Keratinocyte (primary cell): Measurements from ENCODE around the gene SOX30. TPM values are rescaled to one million over a fixed set of nuclear protein-coding genes. Genes with fewer than 3 reads are reported as not detected.

Experiments used
- DNase-seq: peaks from one replicate; pipeline ENCODE4 v3.0.0-alpha.2; 2011; ENCODE audit warnings: low read depth, missing footprints, low spot score
- FAIRE-seq: peaks from 2 replicates; lab custom pipeline; 2011; peaks lifted over from hg19 to GRCh38; lab: Jason Lieb, UNC
- H2AFZ ChIP-seq: 2 replicates; pipeline ENCODE4 v1.6.0; 2012; ENCODE audit warnings: low read length, control low read depth, inconsistent platforms; ENCODE audit not compliant: control insufficient read depth
- H3K27ac ChIP-seq: 2 replicates; pipeline ENCODE4 v1.5.1; 2011; ENCODE audit warnings: low read length; ENCODE audit not compliant: control insufficient read depth, insufficient read depth
- H3K27me3 ChIP-seq: 3 replicates; pipeline ENCODE4 v1.6.0; 2011; ENCODE audit warnings: low read length; ENCODE audit not compliant: control insufficient read depth, insufficient read depth; ENCODE audit errors: extremely low read depth
- H3K36me3 ChIP-seq, 2 experiments: 2 replicates in 1 of 2; 3 replicates in 1 of 2; pipeline ENCODE4 v1.5.1; 2011; ENCODE audit warnings: low read length in 2 of 2, mild to moderate bottlenecking in 1 of 2; ENCODE audit not compliant: control insufficient read depth in 2 of 2, insufficient read depth in 2 of 2; ENCODE audit errors: extremely low read depth in 1 of 2
- H3K4me1 ChIP-seq: 3 replicates; pipeline ENCODE4 v1.5.1; 2011; ENCODE audit warnings: low read length; ENCODE audit not compliant: control insufficient read depth, insufficient read depth; ENCODE audit errors: extremely low read depth
- H3K4me2 ChIP-seq: 3 replicates; pipeline ENCODE4 v1.6.0; 2011; ENCODE audit warnings: low read depth, low read length; ENCODE audit not compliant: control insufficient read depth, insufficient read depth; ENCODE audit errors: extremely low read depth
- H3K4me3 ChIP-seq, 3 experiments: fragments of 200-600 bp in 1 of 3; sonication (generic) in 1 of 3; 2 replicates in 2 of 3; 3 replicates in 1 of 3; pipeline ENCODE4 v1.5.1; 2011 to 2016; ENCODE audit warnings: low read length in 3 of 3, mild to moderate bottlenecking in 3 of 3, control low read depth in 2 of 3, inconsistent platforms in 1 of 3, low read depth in 1 of 3, mixed read lengths in 1 of 3, mixed run types in 1 of 3, moderate library complexity in 1 of 3; ENCODE audit not compliant: control insufficient read depth in 2 of 3, insufficient read depth in 2 of 3; ENCODE audit errors: extremely low read depth in 1 of 3
- H3K79me2 ChIP-seq: 2 replicates; pipeline ENCODE4 v1.6.0; 2012; ENCODE audit warnings: low read length; ENCODE audit not compliant: control insufficient read depth, insufficient read depth
- H3K9ac ChIP-seq: 3 replicates; pipeline ENCODE4 v1.6.0; 2011; ENCODE audit warnings: low read length; ENCODE audit not compliant: control insufficient read depth, insufficient read depth; ENCODE audit errors: extremely low read depth
- H3K9me1 ChIP-seq: 3 replicates; pipeline ENCODE4 v1.6.0; 2011; ENCODE audit warnings: low read length; ENCODE audit not compliant: control insufficient read depth, insufficient read depth; ENCODE audit errors: extremely low read depth
- H3K9me3 ChIP-seq: 2 replicates; pipeline ENCODE4 v1.5.1; 2012; ENCODE audit warnings: low read depth, low read length; ENCODE audit not compliant: control insufficient read depth
- H4K20me1 ChIP-seq: 3 replicates; pipeline ENCODE4 v1.6.0; 2011; ENCODE audit warnings: low read length; ENCODE audit not compliant: control insufficient read depth, insufficient read depth; ENCODE audit errors: extremely low read depth
- CTCF ChIP-seq, 3 experiments: IDR thresholded peaks in 1 of 3; conservative IDR thresholded peaks in 1 of 3; optimal IDR thresholded peaks in 1 of 3; 2 replicates in 2 of 3; 3 replicates in 1 of 3; pipeline versions ENCODE3 to v1.5.1; 2011; ENCODE audit warnings: low read length in 3 of 3, mild to moderate bottlenecking in 3 of 3, moderate library complexity in 2 of 3, control low read depth in 1 of 3, inconsistent platforms in 1 of 3; ENCODE audit not compliant: insufficient read depth in 2 of 3; ENCODE audit errors: extremely low read depth in 1 of 3
- EZH2 ChIP-seq: IDR thresholded peaks from one replicate; pipeline ENCODE4 v1.6.1; 2012; ENCODE audit warnings: inconsistent platforms, mild to moderate bottlenecking, low read length, moderate library complexity
- dilution Hi-C: fragments of 300-500 bp; cut with MboI; formaldehyde crosslinking; loops from one replicate; pipeline ENCODE4 v1.7.0; 2020; ENCODE audit warnings: low sequenced_read_pairs; ENCODE audit not compliant: extremely low pct_ligation_motif_present
- polyA plus RNA-seq, 5 experiments: library from polyadenylated mRNA; depleted of rRNA in 3 of 5; stranded (reverse) in 3 of 5; stranded (forward) in 1 of 5; unstranded in 1 of 5; fragments of >200 nt; gene quantifications; 1 replicate in 1 of 5; 2 replicates in 3 of 5; 3 replicates in 1 of 5; pipeline versions ENCODE4 v1.2.1 to v1.2.3, GENCODE V29; 2011 to 2012; ENCODE audit warnings: missing spikeins in 2 of 5, low read depth in 1 of 5, low replicate concordance in 1 of 5

Gene SOX30
- polyA plus RNA-seq, 1 donor (not counting 4 experiments of a cell fraction or from before 2014, with no cell fraction given), result 0.05 TPM

- no peak overlapping the region for H3K27ac ChIP-seq
- dilution Hi-C loops, result no loop called here
- TF ChIP-seq EZH2, result no peak
- TF ChIP-seq CTCF (optimal IDR thresholded peaks at IDR 0.05 in 1 of 3, IDR thresholded peaks at IDR 0.05 in 1 of 3, conservative IDR thresholded peaks at IDR 0.05 in 1 of 3; ENCODE audit: extremely low read depth in 1 of 3, insufficient read depth in 2 of 3, low read length in 3 of 3), result no peak
- H3K4me3 ChIP-seq, result no peak overlapping the region
- FAIRE-seq (no peak), DNase-seq (no peak)
- H3K4me1 ChIP-seq, result peaks cover 10% of the 10 kb centered on the region
- H3K79me2 ChIP-seq, result no peaks in the 10 kb centered on the region
- no peaks in the 10 kb centered on the region for H3K9me1 ChIP-seq
- H3K4me2 ChIP-seq, result no peak overlapping the region
- H3K9ac ChIP-seq, result no peak overlapping the region
- H3K9me3 ChIP-seq, result no peaks in the 10 kb centered on the region
- H2AFZ ChIP-seq, result peak overlapping the region; percentile 23
- H3K27me3 ChIP-seq, result no peaks in the 10 kb centered on the region
- no peaks in the 10 kb centered on the region for H4K20me1 ChIP-seq
- H3K36me3 ChIP-seq, result no peaks in the 10 kb centered on the region
Observed at GRCh38 chr5:157616785-157617184, 35.5 kb downstream of the SOX30 start.

GRCh38 chr5:157613385-157614245, 38.6 kb downstream of the SOX30 start:
- no peak overlapping the region for H2AFZ ChIP-seq
- H3K4me1 ChIP-seq, result peaks cover 15% of the 10 kb centered on the region
- H4K20me1 ChIP-seq, result no peaks in the 10 kb centered on the region
- H3K9me1 ChIP-seq, result no peaks in the 10 kb centered on the region
- FAIRE-seq, result no peak
- no peak for TF ChIP-seq EZH2
- no peak for TF ChIP-seq CTCF (optimal IDR thresholded peaks at IDR 0.05 in 1 of 3, IDR thresholded peaks at IDR 0.05 in 1 of 3, conservative IDR thresholded peaks at IDR 0.05 in 1 of 3; ENCODE audit: extremely low read depth in 1 of 3, insufficient read depth in 2 of 3, low read length in 3 of 3)
- DNase-seq, result no peak
- H3K27me3 ChIP-seq, result no peaks in the 10 kb centered on the region
- no peak overlapping the region for H3K27ac ChIP-seq
- H3K4me3 ChIP-seq, result no peak overlapping the region
- no peak overlapping the region for H3K4me2 ChIP-seq
- H3K9ac ChIP-seq, result no peak overlapping the region
- H3K79me2 ChIP-seq, result no peaks in the 10 kb centered on the region
- dilution Hi-C loops, result no loop called here
- no peaks in the 10 kb centered on the region for H3K9me3 ChIP-seq
- H3K36me3 ChIP-seq, result no peaks in the 10 kb centered on the region
